Smooth muscle cell (in vitro differentiated cells): Measurements from ENCODE around the gene EIF4E. TPM values are rescaled to one million over a fixed set of nuclear protein-coding genes. Genes with fewer than 3 reads are reported as not detected.

Experiments used
- DNase-seq: peaks from one replicate; lab custom pipeline; 2025; ENCODE audit not compliant: unreplicated experiment; lab: John Stamatoyannopoulos, UW
- H2AFZ ChIP-seq: fragments of 200-600 bp; sonication (generic); 2 replicates; pipeline ENCODE4 v1.6.0; 2016; ENCODE audit warnings: antibody characterized with exemption, low read depth, mild to moderate bottlenecking
- H3F3A ChIP-seq: fragments of 200-600 bp; sonication (generic); 2 replicates; pipeline ENCODE4 v1.6.0; 2017; ENCODE audit warnings: antibody characterized with exemption, low read depth
- H3K27ac ChIP-seq: fragments of 200-600 bp; sonication (generic); 2 replicates; pipeline ENCODE4 v1.5.1; 2016; ENCODE audit warnings: low read depth, mild to moderate bottlenecking
- H3K27me3 ChIP-seq: fragments of 200-600 bp; sonication (generic); 2 replicates; pipeline ENCODE4 v1.6.1; 2016; ENCODE audit warnings: low read depth, mild to moderate bottlenecking
- H3K36me3 ChIP-seq: fragments of 200-600 bp; sonication (generic); 2 replicates; pipeline ENCODE4 v1.5.1; 2016; ENCODE audit warnings: low read depth
- H3K4me1 ChIP-seq: fragments of 200-600 bp; sonication (generic); 2 replicates; pipeline ENCODE4 v1.5.1; 2016; ENCODE audit warnings: low read depth
- H3K4me2 ChIP-seq: fragments of 200-600 bp; sonication (generic); 2 replicates; pipeline ENCODE4 v1.6.0; 2016; ENCODE audit warnings: mild to moderate bottlenecking
- H3K4me3 ChIP-seq: fragments of 200-600 bp; sonication (generic); 2 replicates; pipeline ENCODE4 v1.5.1; 2016; ENCODE audit warnings: mild to moderate bottlenecking
- H3K79me2 ChIP-seq: fragments of 200-600 bp; sonication (generic); 2 replicates; pipeline ENCODE4 v1.6.0; 2016; ENCODE audit warnings: low read depth, mild to moderate bottlenecking
- H3K9ac ChIP-seq: fragments of 200-600 bp; sonication (generic); 2 replicates; pipeline ENCODE4 v1.6.0; 2016; ENCODE audit warnings: low read depth
- H3K9me3 ChIP-seq: fragments of 200-600 bp; sonication (generic); replicated peaks from 2 replicates; pipeline ENCODE4 v1.5.1; 2016; ENCODE audit warnings: low read depth
- H4K20me1 ChIP-seq: fragments of 200-600 bp; sonication (generic); 2 replicates; pipeline ENCODE4 v1.6.0; 2016; ENCODE audit warnings: low read depth
- CTCF ChIP-seq: fragments of 200-600 bp; sonication (generic); IDR thresholded peaks from 2 replicates; pipeline ENCODE4 v1.5.1; 2017; ENCODE audit warnings: borderline replicate concordance, mild to moderate bottlenecking, antibody characterized with exemption; ENCODE audit not compliant: insufficient read depth, poor library complexity, severe bottlenecking
- WGBS: methylation state at CpG from one replicate; pipeline ENCODE4 v1.1.7; 2016; ENCODE audit warnings: low lambda C conversion rate; 5-methylcytosine and 5-hydroxymethylcytosine counted together
- polyA plus RNA-seq: library from polyadenylated mRNA; unstranded; fragments of >200 nt; fragmentation: Nextera tagmentation; extraction: Ambion mirVana; gene quantifications from 2 replicates; pipeline ENCODE4 v1.2.1, GENCODE V29; 2016
- total RNA-seq: library from RNA; depleted of rRNA; stranded (reverse); fragments of >200 nt; gene quantifications from 2 replicates; pipeline ENCODE4 v1.2.3, GENCODE V29; 2014

The EIF4E gene
- total and polyA plus RNA-seq, 2 experiments from 2014 or later = 113 to 135 TPM

- WGBS = 96% methylated on average over 2 of the region's 2 CpGs
- Histone ChIP-seq H3K9me3 (no peaks in the 10 kb centered on the region), H4K20me1 (no peaks in the 10 kb centered on the region), H3K27me3 (no peaks in the 10 kb centered on the region), H3K4me3 (no peak overlapping the region), H3K4me1 (no peaks in the 10 kb centered on the region), H3K27ac (no peak overlapping the region), H3K4me2 (no peak overlapping the region), H3K36me3 (no peaks in the 10 kb centered on the region), H3K79me2 (no peaks in the 10 kb centered on the region), H3K9ac (no peak overlapping the region), H3F3A (no peaks in the 10 kb centered on the region), H2AFZ (no peak overlapping the region)
- no peak for TF ChIP-seq CTCF
- DNase-seq = no peak
Measured at GRCh38 chr4:98958065-98958464, 29.1 kb upstream of the EIF4E start.

- DNase-seq = no peak
- no peaks in the 10 kb centered on the region for H4K20me1 ChIP-seq
- no peak overlapping the region for H3K9ac ChIP-seq
- no peaks in the 10 kb centered on the region for H3K9me3 ChIP-seq
- no peak overlapping the region for H3K27ac ChIP-seq
- H3K36me3 ChIP-seq = no peaks in the 10 kb centered on the region
- no peak for TF ChIP-seq CTCF
- H3K27me3 ChIP-seq = no peaks in the 10 kb centered on the region
- no peaks in the 10 kb centered on the region for H3F3A ChIP-seq
- 75% methylated on average over 6 of the region's 6 CpGs for WGBS
- no peaks in the 10 kb centered on the region for H3K4me1 ChIP-seq
- no peak overlapping the region for H2AFZ ChIP-seq
- no peak overlapping the region for H3K4me2 ChIP-seq
- H3K79me2 ChIP-seq = no peaks in the 10 kb centered on the region
- H3K4me3 ChIP-seq = no peak overlapping the region
Measured at GRCh38 chr4:98955229-98955628, 26.3 kb upstream of the EIF4E start.

- no peak for DNase-seq
- Histone ChIP-seq H3K4me1 (no peaks in the 10 kb centered on the region), H3F3A (no peaks in the 10 kb centered on the region), H4K20me1 (no peaks in the 10 kb centered on the region), H3K36me3 (no peaks in the 10 kb centered on the region), H3K4me2 (no peak overlapping the region), H3K9me3 (no peaks in the 10 kb centered on the region), H3K79me2 (no peaks in the 10 kb centered on the region), H2AFZ (no peak overlapping the region), H3K9ac (no peak overlapping the region), H3K27me3 (no peaks in the 10 kb centered on the region), H3K4me3 (no peak overlapping the region), H3K27ac (no peak overlapping the region)
- no peak for TF ChIP-seq CTCF
- WGBS = 93% methylated on average over 3 of the region's 3 CpGs
Measured at GRCh38 chr4:98951710-98952109, 22.8 kb upstream of the EIF4E start.

- H3F3A ChIP-seq = no peaks in the 10 kb centered on the region
- no peak overlapping the region for H3K27ac ChIP-seq
- no peak overlapping the region for H3K4me3 ChIP-seq
- WGBS = 93% methylated on average over 1 of the region's 1 CpG
- no peaks in the 10 kb centered on the region for H3K79me2 ChIP-seq
- H3K4me2 ChIP-seq = no peak overlapping the region
- no peak overlapping the region for H3K9ac ChIP-seq
- H3K9me3 ChIP-seq = no peaks in the 10 kb centered on the region
- H2AFZ ChIP-seq = no peak overlapping the region
- no peak for DNase-seq
- no peaks in the 10 kb centered on the region for H3K27me3 ChIP-seq
- H4K20me1 ChIP-seq = no peaks in the 10 kb centered on the region
- no peaks in the 10 kb centered on the region for H3K4me1 ChIP-seq
- no peak for TF ChIP-seq CTCF
- no peaks in the 10 kb centered on the region for H3K36me3 ChIP-seq
Measured at GRCh38 chr4:98950925-98951324, 22.0 kb upstream of the EIF4E start.
